ENCODE measurements around the gene SEMA5A. TPM values are rescaled to one million over a fixed set of nuclear protein-coding genes. Genes with fewer than 3 reads are reported as not detected.
A peak's percentile ranks its signal among the peaks of the same experiment; 100 is the strongest.
"Not testable (repeated sequence)": the region's sequence is repeated elsewhere in the genome, so short reads cannot be mapped to it uniquely, and the experiment has no call there.

Gene SEMA5A
- total RNA-seq, 2 donors from 2014 or later, result 3.4 to 40.2 TPM

GRCh38 chr5:9401786-9402472 lies 143.9 kb downstream of the SEMA5A start:
- Histone ChIP-seq H3K4me1 (peaks cover 47% of the 10 kb centered on the region), H3K36me3 (replicated peaks in 1 of 2; ENCODE audit: insufficient read depth in 1 of 2, low read depth in 2 of 2) (no peaks in the 10 kb centered on the region), H3K27me3 (no peaks in the 10 kb centered on the region), H3K27ac (no peak overlapping the region), H3K4me3 (no peak overlapping the region), H3K9me3 (no peaks in the 10 kb centered on the region)
- no peak for TF ChIP-seq POLR2A (IDR thresholded peaks at IDR 0.05)
- TF ChIP-seq, protein P1, sequence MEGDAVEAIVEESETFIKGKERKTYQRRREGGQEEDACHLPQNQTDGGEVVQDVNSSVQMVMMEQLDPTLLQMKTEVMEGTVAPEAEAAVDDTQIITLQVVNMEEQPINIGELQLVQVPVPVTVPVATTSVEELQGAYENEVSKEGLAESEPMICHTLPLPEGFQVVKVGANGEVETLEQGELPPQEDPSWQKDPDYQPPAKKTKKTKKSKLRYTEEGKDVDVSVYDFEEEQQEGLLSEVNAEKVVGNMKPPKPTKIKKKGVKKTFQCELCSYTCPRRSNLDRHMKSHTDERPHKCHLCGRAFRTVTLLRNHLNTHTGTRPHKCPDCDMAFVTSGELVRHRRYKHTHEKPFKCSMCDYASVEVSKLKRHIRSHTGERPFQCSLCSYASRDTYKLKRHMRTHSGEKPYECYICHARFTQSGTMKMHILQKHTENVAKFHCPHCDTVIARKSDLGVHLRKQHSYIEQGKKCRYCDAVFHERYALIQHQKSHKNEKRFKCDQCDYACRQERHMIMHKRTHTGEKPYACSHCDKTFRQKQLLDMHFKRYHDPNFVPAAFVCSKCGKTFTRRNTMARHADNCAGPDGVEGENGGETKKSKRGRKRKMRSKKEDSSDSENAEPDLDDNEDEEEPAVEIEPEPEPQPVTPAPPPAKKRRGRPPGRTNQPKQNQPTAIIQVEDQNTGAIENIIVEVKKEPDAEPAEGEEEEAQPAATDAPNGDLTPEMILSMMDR (IDR thresholded peaks at IDR 0.05), result no peak
- intact Hi-C loops (cut with DNase I), result no loop called here
- ATAC-seq, result no peak
- DNase-seq, result no peak
- WGBS, 2 donors, result 51 to 67% methylated on average over 4 of the region's 4 CpGs

DNA sequence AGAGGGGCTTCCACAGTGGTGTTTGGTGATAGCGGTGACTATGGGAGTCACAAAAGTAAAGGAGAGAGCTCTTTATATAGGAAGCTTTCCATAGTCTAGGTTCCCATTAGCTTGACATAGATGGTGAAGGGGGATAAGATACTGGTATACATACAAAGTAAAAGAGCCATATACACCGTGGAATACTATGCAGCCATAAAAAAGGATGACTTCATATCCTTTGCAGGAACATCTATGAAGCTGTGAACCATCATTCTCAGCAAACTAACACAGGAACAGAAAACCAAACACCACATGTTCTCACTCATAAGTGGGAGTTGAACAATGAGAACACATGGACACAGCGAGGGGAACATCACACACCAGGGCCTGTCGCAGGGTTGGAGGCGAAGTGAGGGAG lies 146.1 kb downstream of the SEMA5A start:
- ATAC-seq; H3K27ac ChIP-seq; H3K9me3 ChIP-seq; H3K27me3 ChIP-seq; H3K36me3 ChIP-seq (replicated peaks in 1 of 2; ENCODE audit: insufficient read depth in 1 of 2, low read depth in 2 of 2); H3K4me3 ChIP-seq; intact Hi-C loops (cut with DNase I); DNase-seq: not testable (repeated sequence)
- H3K4me1 ChIP-seq, result peaks cover 31% of the 10 kb centered on the region
- WGBS, 2 donors, result 88 to 94% methylated on average over 5 of the region's 5 CpGs

- Histone ChIP-seq H3K4me1 (peaks cover 24% of the 10 kb centered on the region), H3K36me3 (replicated peaks in 1 of 2; ENCODE audit: insufficient read depth in 1 of 2, low read depth in 2 of 2) (no peaks in the 10 kb centered on the region), H3K27ac (no peak overlapping the region), H3K4me3 (no peak overlapping the region), H3K9me3 (no peaks in the 10 kb centered on the region), H3K27me3 (no peaks in the 10 kb centered on the region)
- DNase-seq (no peak), ATAC-seq (no peak)
- TF ChIP-seq, protein P1 (IDR thresholded peaks at IDR 0.05), result no peak
- no peak for TF ChIP-seq POLR2A (IDR thresholded peaks at IDR 0.05)
- WGBS, 2 donors, result 91 to 92% methylated on average over 2 of the region's 2 CpGs
- intact Hi-C loops (cut with DNase I), result no loop called here
Observed at GRCh38 chr5:9399094-9399493, 146.8 kb downstream of the SEMA5A start.

DNA sequence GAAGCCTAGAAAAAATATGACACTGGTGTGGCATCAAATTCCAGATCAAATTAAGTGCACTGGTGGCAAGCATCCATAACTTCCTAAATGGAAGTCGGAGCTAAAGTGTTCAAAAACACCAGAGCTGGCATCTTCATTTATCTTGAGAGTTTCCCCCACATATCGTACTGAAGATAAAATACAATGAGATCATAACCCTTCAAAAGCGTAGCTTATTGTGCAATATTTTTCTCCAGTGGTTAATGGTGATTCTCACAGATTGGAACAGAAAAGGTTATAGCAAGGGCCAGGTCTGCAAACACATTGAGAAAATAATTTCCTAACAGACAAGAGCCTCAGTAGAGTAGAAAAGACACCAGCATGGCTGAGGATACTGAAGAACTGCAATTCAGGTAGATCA lies 147.6 kb downstream of the SEMA5A start:
- DNase-seq (no peak), ATAC-seq (peak; percentile 15)
- TF ChIP-seq, protein P1 (IDR thresholded peaks at IDR 0.05), result no peak
- Histone ChIP-seq H3K27me3 (no peaks in the 10 kb centered on the region), H3K36me3 (replicated peaks in 1 of 2; ENCODE audit: insufficient read depth in 1 of 2, low read depth in 2 of 2) (no peaks in the 10 kb centered on the region), H3K4me3 (no peak overlapping the region), H3K4me1 (peaks cover 17% of the 10 kb centered on the region), H3K27ac (no peak overlapping the region), H3K9me3 (no peaks in the 10 kb centered on the region)
- intact Hi-C loops (cut with DNase I), result no loop called here
- WGBS, 2 donors, result 73 to 74% methylated on average over 3 of the region's 3 CpGs

- H3K27ac ChIP-seq, result no peak overlapping the region
- DNase-seq (no peak), ATAC-seq (no peak)
- H3K36me3 ChIP-seq (replicated peaks in 1 of 2; ENCODE audit: insufficient read depth in 1 of 2, low read depth in 2 of 2), result no peaks in the 10 kb centered on the region
- H3K27me3 ChIP-seq, result no peaks in the 10 kb centered on the region
- 83 to 90% methylated on average over 2 of the region's 2 CpGs for WGBS, 2 donors
- intact Hi-C loops (cut with DNase I), result no loop called here
- H3K9me3 ChIP-seq, result no peaks in the 10 kb centered on the region
- no peak overlapping the region for H3K4me3 ChIP-seq
- no peak for TF ChIP-seq POLR2A (IDR thresholded peaks at IDR 0.05)
- TF ChIP-seq, protein P1 (IDR thresholded peaks at IDR 0.05), result no peak
- H3K4me1 ChIP-seq, result peaks cover 9% of the 10 kb centered on the region
Observed at GRCh38 chr5:9396285-9396770, 149.5 kb downstream of the SEMA5A start.
